Embryonic facial prominence (tissue), 1 donor: ENCODE results near the gene RUNX2.

ENCODE experiments used
- DNase-seq: peaks from one replicate; pipeline ENCODE4 v3.0.0-alpha.2; 2016; ENCODE audit errors: extremely low spot score

RUNX2 gene

DNA sequence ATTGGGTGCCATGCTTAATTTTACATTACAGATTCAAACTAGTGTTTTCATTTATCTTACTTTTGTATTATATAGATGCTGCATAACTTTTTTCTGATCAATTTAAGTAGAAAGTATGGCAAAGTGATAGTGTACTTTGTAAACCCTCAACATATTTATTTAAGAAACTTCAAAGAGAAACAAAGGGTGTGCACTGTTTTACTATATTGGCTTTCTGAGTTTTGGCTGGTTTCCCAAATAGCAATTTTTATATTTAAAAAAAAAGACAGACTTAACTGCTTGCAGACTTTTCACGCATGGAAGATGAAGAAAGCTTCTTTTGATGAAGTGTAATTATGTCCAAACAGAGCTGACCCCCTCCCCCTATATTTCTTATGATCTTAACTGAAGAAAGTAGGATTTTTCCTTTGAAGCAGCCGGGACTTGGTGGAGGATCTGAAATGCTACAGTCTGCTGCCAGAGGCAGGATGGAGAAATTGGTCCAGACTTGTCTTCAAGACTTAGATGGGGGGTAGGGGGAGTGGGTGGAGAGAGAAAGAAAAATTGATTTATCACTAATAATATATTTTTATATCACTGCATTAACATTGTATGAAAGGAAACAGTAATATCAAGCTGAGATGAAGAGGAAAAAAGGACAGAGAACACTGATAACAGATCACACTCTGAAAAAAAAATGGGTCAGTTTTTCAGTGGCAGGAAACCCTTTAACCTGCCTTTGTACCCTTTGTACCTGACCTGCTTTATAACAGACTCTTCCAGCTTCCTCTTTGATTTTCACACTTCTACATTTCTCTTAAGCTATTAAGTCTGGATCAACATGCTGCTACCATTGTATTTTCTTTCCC, 105.6 kb downstream of the RUNX2 start:
- DNase-seq = no peak

DNA sequence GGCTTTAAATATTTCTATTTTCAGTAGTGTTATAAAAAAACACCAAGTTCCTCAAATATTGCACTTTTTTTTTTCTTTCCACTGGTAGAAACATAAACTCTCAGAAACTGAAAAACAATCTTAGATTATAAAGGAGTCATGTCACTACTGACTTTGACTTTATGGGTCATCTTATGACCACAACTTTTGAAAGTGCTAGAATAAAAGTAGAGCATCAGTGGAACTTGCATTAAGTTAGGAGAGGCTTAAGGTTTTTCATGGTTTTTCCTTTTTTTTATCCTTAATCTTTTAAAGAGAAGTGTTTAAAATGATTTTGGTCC, 106.2 kb downstream of the RUNX2 start:
- no peak for DNase-seq

DNA sequence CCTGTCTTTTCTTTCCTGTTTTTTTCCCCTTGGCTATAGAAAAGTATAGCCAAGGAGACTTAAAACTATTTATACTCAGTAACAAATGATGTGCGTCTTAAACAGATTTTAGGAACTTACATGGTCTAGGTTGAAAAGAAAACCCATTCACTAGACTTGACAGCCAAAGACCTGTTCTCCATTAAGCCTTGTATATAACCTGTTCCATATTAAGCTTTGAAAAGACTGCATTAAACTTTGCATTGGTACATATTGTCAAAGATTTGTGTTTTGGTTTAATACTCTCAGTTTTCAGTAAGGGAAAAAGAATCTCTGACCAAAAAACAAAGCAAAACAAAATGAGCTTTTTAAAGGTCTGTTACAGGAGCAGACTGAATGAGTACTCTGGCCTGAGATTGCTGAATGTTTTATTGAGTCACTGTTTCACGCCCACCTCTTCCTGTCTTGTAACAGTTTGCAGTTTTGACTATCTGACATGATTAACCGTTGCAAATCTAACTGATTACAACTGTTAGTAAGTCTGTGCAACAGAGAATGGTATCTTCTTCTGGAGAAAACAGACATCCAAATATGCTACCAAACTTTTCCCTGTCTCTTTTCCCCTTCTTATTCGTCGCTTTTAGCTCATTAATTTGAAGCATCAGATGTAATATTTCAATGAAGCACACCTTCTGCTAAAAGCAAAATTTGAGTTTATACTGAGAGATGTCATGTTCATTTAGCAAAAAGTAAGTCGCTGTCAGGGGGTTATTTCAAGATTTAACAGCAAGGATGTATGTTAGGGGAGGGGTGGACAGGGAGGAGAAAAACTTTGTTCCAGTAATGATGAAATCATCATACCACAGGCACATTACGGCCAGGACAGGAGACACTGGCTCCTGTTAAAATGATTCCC, 108.7 kb downstream of the RUNX2 start:
- DNase-seq = no peak

- no peak for DNase-seq
Measured at GRCh38 chr6:45437439-45437815, 109.3 kb downstream of the RUNX2 start.

DNA sequence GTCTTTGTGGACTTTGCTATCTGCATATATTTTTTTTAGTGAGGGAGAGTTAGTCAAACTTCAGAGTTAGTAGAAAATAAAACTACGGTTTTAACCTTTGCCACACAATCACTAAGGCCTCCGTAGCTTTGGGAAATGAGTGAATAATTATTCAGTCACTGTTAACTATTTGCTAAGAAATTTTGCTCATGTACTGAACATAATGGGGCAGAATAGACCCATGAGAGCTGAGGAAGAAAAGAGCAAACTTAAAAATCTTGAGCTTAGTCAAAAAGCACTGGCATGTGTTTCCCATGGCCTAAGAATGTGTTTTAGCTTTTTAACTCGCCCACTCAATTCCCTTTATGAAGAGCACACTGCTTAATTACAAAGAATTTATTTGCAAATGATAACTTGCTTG, 110.0 kb downstream of the RUNX2 start:
- DNase-seq = no peak

- DNase-seq = no peak
Measured at GRCh38 chr6:45438849-45439406, 110.8 kb downstream of the RUNX2 start.

- no peak for DNase-seq
Measured at GRCh38 chr6:45439459-45439858, 111.3 kb downstream of the RUNX2 start.

- DNase-seq = no peak
Measured at GRCh38 chr6:45439861-45440388, 111.8 kb downstream of the RUNX2 start.

GRCh38 chr6:45441851-45442453, 113.8 kb downstream of the RUNX2 start:
- DNase-seq = no peak

GRCh38 chr6:45442716-45443115, 114.6 kb downstream of the RUNX2 start:
- DNase-seq = no peak

GRCh38 chr6:45445364-45445748, 117.2 kb downstream of the RUNX2 start:
- DNase-seq = no peak

DNA sequence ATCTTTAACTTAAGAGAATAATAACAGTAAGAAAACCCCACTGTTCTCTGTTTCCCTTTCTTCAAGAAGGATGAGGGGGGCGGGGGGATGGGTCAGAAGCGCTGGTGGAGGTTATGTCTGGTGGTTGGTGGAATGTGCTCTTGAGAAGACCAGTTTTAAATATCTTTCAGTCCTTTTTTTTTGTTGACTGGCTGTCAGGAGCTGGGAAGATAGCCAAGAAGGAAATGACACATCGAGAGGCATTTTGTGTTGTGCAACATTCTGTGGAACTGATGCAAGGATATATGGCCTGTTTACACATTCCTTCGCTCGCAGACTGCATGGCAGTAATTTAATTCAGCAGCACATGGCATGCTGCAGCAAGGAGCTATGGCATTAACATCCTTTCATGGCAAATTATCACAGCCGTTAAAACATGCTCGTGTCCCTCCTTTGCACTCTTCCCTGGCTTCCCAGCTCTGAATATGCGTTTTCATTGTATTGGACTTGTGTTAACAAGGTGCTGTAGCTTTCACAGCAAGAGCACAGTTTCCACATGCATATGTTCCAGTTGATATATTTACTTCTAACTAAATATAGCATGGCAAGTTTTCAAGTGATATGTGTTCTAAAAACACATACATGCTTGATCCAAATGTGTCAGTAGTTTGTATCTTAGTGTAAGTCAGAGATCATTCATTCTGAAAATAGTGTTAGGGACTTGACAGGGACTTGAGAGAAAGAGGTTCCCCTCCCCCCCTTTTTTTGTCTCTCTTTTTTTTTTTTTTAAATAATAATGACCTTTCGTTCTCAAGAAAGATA, 117.8 kb downstream of the RUNX2 start:
- peak; percentile 79 for DNase-seq

GRCh38 chr6:45447005-45447404, 118.9 kb downstream of the RUNX2 start:
- no peak for DNase-seq

DNA sequence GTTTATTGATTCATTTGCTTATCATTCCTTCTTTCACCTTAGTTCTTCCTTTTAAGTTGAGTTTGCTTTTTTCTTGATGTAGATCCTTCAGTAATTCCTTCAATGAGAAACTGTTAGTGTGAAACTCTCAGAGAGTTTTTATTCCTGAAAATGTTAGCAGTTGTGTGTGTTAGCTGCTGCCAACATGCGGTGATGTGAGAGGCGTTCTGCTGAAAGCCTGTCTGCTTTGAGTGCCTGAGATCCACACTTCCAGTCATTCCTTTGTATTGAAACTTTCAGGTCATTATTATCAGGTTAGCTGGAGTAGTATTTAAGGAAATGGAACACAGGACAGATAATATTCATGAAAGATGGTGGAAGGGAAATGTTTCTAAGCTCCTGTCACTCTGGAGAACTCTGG, 119.6 kb downstream of the RUNX2 start:
- DNase-seq = no peak

- DNase-seq = no peak
Measured at GRCh38 chr6:45448417-45449389, 120.6 kb downstream of the RUNX2 start.

DNA sequence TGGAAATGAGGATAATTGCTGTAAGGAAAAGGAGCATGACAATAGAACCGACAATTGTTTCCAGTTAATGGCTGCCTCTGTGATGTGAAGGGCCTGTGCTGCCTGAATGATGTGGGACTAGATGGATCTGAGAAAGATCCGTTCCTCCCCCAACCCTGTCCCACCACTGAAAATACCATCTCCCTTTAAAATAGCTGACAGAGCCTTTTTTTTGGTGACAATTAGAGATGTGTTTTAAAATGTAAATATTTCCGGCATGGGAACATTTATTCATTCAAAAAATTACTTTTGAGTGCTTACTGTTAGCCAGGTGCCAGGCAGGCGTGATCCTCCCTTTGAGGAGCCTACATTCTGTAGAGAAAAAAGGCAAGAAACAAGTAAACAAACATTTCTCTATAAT, 122.0 kb downstream of the RUNX2 start:
- no peak for DNase-seq

GRCh38 chr6:45450831-45451230, 122.7 kb downstream of the RUNX2 start:
- no peak for DNase-seq

GRCh38 chr6:45454008-45454911, 126.1 kb downstream of the RUNX2 start:
- no peak for DNase-seq

DNA sequence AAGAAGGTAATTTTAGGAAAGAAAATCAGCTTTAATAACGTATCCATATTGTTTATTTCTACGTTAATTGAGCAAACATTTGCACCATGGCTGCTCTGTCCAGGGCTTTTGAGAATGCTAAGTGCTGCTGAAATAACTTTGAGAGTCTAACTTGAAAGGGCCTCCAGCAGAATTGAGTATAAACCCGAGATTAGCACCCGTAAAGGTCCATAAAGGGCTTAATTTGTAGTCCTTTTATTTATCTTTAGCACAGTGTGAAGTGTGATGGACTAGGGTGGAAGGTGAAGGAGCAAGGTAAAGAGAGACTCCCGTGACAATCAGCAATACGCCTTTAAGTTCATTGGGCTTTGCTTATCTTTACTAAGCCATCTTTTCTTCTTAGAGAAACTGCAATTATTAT, 127.3 kb downstream of the RUNX2 start:
- no peak for DNase-seq
